GM13977 (cell line): Measurements from ENCODE around the gene MAGI1.

ENCODE experiments used
- DNase-seq: peaks from one replicate; pipeline ENCODE4 v3.0.0; 2012; ENCODE audit warnings: low spot score
- CTCF ChIP-seq: IDR thresholded peaks from 2 replicates; pipeline ENCODE4 v1.5.1; 2012; ENCODE audit warnings: mild to moderate bottlenecking, control low read depth; ENCODE audit not compliant: insufficient read depth; ENCODE audit errors: extremely low read depth, missing control alignments
- in situ Hi-C: fragments of 300-500 bp; cut with MboI; formaldehyde crosslinking; loops from one replicate; pipeline ENCODE4 v1.12.0; 2022; ENCODE audit warnings: low sequenced_read_pairs, low pct_unique_long_range_greater_than_20kb, mixed read lengths, inconsistent platforms; ENCODE audit not compliant: unreplicated experiment

MAGI1 gene

GRCh38 chr3:65535260-65535659 lies 503.5 kb downstream of the MAGI1 start:
- in situ Hi-C loops = no loop called here
- no peak for DNase-seq
- TF ChIP-seq CTCF = no peak

GRCh38 chr3:65534805-65535204 lies 503.9 kb downstream of the MAGI1 start:
- in situ Hi-C loops = no loop called here
- no peak for DNase-seq

GRCh38 chr3:65532749-65533148 lies 506.0 kb downstream of the MAGI1 start:
- no peak for TF ChIP-seq CTCF
- no peak for DNase-seq
- in situ Hi-C loops = no loop called here

More at GRCh38 chr3:65534805-65535204, 503.9 kb downstream of the MAGI1 start:
- no peak for TF ChIP-seq CTCF

GRCh38 chr3:65532215-65532614 lies 506.5 kb downstream of the MAGI1 start:
- in situ Hi-C loops = no loop called here
- DNase-seq = no peak
- no peak for TF ChIP-seq CTCF

- in situ Hi-C loops = no loop called here
- TF ChIP-seq CTCF = no peak
- no peak for DNase-seq
Measured at GRCh38 chr3:65531499-65531898, 507.2 kb downstream of the MAGI1 start.

- no peak for DNase-seq
- no peak for TF ChIP-seq CTCF
- in situ Hi-C loops = no loop called here
Measured at GRCh38 chr3:65526656-65527055, 512.1 kb downstream of the MAGI1 start.

GRCh38 chr3:65524584-65524983 lies 514.1 kb downstream of the MAGI1 start:
- DNase-seq = no peak
- no peak for TF ChIP-seq CTCF
- in situ Hi-C loops = no loop called here
